Muscle of back (tissue), 13 donors: Measurements from ENCODE around the gene SFT2D2. TPM values are rescaled to one million over a fixed set of nuclear protein-coding genes. Genes with fewer than 3 reads are reported as not detected.
A peak's percentile ranks its signal among the peaks of the same experiment; 100 is the strongest.
"Not testable (repeated sequence)": the region's sequence is repeated elsewhere in the genome, so short reads cannot be mapped to it uniquely, and the experiment has no call there.

Source experiments
- DNase-seq, 3 donors: peaks; one replicate each; pipeline versions ENCODE4 v3.0.0 to v3.0.0-alpha.2; 2013
- long read RNA-seq, 9 donors: transcript quantifications; one replicate each; lab custom pipeline, GENCODE V29; 2026
- polyA plus RNA-seq, 10 donors: library from polyadenylated mRNA; unstranded; fragments of 120-200 nt; gene quantifications; one replicate each; pipeline ENCODE4 v1.2.1, GENCODE V29; 2013; ENCODE audit not compliant: insufficient read length in 10 of 10

Gene SFT2D2
- 10 to 100 TPM in 4 of 10 donors, 1 to 10 TPM in 6; 7.5 to 12.7 (median 9.6) TPM for polyA plus RNA-seq
- long read RNA-seq, donor 1: 0 reads
- long read RNA-seq, donor 2: 0 reads
- long read RNA-seq, donor 3: 0 reads
- long read RNA-seq, donor 4: 0 reads
- long read RNA-seq, donor 5, full-length matches to known transcripts: 3 of 3 reads
- long read RNA-seq, donor 5, partial matches to known transcripts: 0 of 3 reads
- long read RNA-seq, donor 5, other reads (novel, unspliced or antisense): 0 of 3 reads
- long read RNA-seq, donor 6, full-length matches to known transcripts: 2 of 2 reads
- long read RNA-seq, donor 6, partial matches to known transcripts: 0 of 2 reads
- long read RNA-seq, donor 6, other reads (novel, unspliced or antisense): 0 of 2 reads
- long read RNA-seq, donor 7, full-length matches to known transcripts: 2 of 2 reads
- long read RNA-seq, donor 7, partial matches to known transcripts: 0 of 2 reads
- long read RNA-seq, donor 7, other reads (novel, unspliced or antisense): 0 of 2 reads
- long read RNA-seq, donor 8: 0 reads
- long read RNA-seq, donor 9: 0 reads

DNA sequence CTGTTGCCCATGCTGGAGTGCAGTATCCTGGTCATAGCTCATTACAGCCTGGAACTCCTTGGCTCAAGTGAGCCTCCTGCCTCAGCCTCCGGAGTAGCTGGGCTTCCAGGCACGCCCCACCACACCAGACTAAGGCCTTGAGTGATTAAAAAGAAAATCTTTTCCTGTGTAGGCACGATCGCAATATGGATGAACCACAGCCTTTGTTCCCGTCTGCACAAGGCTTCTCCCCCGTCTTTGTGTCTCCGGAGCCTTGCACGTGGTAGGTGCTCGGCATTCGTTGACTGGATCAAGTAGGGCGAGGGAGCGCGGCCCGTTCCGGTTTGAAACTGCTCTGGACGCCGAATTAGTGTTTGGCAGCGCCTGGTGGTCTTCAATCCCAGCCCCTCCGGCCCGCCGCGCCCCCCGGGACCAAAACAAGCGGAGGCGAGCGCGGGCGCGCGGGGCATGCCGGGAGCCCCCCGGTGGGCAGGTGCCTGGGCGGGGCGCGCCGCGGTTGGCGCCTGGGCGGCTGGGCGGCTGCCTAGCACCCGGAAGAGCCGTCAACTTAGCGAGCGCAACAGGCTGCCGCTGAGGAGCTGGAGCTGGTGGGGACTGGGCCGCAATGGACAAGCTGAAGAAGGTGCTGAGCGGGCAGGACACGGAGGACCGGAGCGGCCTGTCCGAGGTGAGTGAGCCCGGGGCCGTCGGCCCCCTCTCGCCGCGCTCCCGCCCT, at the start of gene SFT2D2:
Gene SFT2D2 (plus strand): TSS at position 529 of the 715 bp plus-strand sequence. CDS start 76 bp downstream, at position 605.
- peak; percentile 70 to 93 (median 84) for DNase-seq

DNA sequence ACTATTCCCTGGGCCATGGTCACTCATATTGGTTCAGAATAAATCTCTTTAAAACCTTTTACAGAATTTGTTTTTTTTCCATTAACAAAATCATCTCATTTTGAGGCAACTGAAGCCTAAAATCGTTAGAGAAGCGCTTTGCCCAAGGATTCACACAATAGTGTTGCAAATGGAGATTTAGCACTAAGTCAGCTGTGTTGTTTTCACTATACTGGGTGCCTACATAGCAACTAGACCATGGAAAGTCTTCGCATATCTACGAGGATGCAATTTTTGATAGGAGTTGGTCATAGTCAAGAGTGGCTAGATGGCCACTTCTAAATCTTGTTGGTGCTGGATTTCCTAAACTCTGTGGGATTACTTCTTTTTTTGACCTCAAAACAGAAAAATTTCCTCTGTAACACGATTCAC, 47.6 kb upstream of the SFT2D2 start:
- DNase-seq: no peak

DNA sequence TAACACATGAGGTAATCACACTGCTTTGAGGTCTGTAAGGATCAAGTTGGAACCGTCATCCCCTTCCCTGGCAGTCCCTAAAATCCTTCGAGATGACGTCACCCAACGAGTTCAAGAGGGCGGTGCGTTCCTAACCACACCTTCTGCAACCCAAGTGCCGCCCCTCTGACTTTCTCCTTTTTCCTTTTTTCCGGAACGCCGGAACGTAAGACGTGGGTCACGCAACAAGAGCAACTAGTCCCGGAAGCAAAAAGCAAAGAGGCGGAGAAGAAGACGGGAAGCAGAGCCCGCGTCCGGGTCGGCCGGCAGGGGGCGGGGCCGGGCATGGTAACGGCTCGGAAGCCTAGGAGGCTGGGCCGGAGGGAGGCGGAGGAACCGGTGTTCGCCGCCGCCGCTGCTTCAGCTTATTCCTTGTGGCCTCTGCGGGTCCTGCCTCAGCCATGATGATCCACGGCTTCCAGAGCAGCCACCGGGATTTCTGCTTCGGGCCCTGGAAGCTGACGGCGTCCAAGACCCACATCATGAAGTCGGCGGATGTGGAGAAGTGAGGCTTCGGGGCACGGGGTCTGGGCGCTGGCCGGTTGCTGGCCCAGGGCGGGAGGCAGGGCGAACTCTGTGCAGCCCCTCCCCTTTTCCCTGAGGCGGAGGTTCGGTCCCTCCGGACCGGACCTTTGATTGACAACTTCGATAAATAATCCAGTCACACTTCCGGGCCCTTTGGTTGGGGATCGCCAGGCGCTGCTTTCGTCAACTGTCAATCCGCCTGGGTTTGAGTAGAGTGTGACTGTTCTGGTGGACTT, 47.0 kb upstream of the SFT2D2 start, which contains the start of gene TIPRL:
Gene TIPRL (plus strand): TSS at position 325 of the 800 bp plus-strand sequence. CDS start 116 bp downstream, at position 441.
- DNase-seq: peak; percentile 97 to 99 (median 98)

DNA sequence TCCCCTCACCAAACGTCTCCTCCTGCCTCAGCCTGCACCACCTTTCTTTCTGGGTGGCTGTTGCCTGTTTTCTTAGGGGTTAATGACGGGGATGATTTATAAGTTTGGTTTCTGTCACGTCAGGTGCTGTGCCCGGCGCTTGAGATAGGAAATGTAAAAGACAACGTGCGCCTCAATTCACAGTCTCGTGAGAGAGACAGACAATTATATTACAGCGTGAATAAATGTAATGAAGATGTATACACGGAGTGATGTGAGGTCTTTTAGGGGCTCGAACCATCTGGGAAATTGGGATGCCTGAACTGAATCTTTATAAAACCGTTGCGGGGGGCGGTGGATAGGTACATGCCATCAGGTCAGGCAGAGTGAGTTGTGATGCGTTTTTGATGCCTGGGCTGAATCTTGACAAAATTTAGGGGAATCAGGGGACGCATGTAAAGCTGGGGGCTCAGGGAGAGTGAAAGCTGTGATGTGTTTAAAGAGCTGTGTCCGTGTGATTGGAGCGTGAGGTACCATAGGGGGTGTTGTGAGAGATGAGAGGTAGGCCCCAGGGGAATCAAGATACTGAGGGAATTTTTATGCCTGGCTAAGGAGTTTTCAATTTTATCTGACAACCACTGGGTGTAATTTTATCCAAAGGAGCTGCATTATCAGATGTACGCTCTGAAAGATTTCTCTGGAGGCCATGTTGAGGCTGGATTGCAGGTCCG, 46.2 kb upstream of the SFT2D2 start:
- peak in 2 of 3 donors; percentile 7 to 16 for DNase-seq

DNA sequence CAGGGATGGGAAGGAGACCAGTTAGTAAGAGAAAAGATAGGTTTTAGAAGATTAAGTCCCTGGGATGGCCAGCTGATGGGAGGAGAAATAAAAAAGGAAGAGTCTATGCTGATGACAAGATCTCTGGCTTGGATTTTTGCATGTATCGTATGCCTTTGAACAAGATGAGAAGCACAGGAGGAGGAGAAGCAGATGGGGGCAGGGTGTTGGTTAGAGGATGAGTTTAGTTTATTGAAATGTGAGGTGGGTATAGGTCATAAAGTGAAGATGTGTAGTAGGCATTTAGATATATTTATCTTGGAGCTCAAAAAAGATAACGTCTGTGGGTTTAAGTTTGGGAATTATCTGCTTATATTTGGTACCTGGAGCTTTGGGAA, 45.7 kb upstream of the SFT2D2 start:
- peak in 2 of 3 donors; percentile 6 to 32 for DNase-seq

DNA sequence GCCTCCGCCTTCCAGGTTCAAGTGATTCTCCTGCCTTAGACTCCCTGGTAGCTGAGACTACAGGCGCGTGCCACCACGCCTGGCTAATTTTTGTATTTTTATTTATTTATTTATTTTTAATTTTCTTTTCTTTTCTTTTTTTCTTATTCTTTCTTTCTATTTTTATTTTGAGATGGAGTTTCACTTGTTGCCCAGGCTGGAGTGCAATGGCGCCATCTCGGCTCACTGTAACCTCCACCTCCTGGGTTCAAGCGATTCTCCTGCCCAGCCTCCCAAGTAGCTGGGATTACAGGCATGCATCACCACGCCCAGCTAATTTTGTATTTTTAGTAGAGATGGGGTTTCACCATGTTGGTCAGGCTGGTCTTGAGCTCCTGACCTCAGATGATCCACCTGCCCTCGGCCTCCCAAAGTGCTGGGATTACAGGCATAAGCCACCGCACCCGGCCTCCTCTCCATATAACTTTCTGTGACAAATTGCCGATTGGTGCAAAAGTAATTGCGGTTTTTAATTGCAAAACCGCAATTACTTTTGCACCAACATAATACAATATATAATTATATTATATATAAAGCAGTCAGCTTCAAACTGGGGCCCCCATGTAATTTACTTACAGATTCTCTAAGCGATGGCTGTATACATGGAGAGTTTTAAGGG, 44.6 kb upstream of the SFT2D2 start:
- not testable (repeated sequence) for DNase-seq

DNA sequence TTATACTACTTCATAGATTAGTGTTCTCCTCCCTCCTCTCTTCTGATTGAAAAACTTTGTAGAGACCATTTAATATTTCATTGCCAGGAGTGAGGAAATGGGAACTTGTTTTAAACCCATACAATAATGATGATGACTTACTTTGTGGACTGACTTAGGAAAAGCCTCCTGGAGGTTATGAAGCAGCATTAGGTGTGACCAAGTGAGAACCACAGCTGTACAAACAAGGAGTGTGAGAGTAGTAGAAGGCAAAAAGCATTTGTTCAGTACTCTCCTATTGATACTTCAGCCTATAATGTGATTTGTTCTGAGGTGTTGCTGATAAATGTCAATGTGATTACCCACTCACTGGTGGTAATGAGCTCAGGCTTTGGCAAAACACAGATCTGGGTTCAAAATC, 38.6 kb upstream of the SFT2D2 start:
- no peak for DNase-seq

DNA sequence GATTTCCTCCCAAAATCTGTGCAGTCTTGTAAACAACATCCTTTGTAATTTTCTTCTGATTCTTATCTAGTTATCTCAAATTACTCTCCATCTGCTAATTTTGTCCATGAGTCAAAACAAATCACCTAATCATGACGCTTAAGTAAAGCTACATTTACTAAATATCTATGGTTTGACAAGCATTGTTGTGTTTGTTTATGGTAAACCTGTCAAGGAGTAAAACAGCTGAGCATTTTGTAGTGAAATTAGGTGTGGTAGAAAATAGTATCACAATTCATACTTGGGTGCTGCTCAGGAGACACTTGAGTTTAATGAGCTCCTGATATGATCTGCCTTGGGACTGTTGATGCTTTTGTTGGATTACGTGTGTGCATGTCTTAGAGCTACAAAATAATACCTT, 35.4 kb upstream of the SFT2D2 start:
- DNase-seq: no peak

DNA sequence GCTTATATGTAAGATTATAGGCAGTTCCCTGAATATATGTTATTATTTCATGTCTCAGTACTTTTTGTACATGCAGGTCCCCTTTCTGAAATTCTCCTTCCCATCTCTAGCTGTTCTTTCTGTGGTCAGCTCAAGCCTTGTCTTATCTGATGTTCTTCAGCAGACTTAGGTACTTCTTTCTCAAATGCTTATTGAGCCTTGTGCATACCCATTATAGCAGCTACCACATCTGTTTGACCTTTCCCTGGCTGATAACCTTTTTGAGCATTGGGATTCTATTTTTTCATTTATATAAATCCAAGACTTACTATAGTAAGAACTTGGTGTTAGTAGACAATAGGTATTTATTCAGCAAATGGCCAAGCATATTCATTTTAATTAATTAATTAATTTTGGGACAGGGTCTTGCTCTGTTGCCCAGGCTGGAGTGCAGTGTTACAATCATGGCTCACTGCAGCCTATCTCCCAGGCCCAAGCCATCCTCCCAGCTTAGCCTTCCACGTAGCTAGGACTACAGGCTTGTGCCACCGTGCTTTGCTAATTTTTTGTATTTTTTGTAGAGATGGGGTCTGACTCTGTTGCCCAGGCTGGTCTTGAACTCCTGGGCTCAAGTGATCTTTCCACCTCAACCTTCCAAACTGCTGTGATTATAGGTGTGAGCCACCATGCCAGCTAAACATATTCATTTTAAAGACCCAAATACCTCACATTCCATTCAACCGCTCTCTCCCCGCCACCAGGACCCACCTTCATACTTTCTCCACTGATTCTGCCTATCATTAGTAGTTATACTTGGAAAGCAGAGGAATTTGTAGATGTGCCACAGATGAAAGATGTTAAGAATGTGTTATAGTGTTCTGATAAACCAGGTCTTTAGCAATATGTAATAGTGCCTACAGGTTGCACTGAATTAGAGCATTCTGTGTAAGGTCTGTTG, 30.3 kb upstream of the SFT2D2 start:
- DNase-seq: no peak

DNA sequence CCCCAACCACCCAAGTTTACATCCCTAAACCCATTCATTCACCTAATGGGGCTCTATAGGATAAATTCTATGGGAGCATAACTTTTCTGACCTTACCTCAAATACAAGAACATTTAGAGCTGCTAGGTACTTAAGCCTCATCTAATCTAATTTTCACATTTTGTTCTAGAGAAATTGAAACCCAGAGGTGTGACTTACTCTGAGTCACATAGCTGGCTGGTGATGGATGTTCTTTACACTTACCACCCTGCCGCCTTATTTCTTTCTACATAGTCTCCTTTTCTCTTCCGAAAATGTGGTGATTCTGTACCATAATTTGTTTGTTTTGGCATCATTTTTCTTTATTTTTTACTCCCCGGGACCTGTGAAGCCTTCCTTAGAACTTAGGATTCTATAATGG, 26.7 kb upstream of the SFT2D2 start:
- DNase-seq: no peak

DNA sequence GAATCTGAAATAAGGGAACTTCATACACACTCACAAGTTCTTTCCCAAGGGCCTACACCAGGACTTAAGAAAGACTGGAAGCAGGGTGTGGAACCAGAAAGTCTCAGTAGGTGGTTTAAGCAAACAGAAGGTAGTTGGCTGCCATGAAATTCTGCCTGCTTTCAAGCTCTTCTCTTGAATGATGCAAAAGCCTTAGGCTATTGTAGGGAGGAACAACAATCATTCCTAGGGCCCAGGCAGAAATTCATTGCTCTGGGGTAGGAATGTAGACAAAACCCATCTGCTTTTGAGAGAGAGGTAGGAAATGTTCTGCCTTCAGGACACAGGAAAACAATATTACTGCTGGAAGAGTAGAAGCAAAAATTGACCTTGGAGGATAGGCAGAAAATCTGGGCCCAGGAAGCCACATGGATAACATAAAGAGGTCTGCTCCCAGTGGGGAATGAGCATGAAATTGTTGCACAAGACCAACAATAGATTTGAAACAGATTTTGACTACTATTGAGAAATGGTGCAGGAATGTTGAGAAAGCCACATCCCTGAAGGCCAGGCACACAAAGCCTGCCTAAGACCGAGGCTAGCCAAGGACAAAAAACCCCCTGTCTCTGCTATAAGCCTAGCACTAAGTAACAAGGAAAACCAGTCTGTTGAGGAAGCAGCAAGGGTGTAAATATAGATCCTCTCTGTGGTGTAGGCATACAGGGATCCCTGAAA, 22.7 kb upstream of the SFT2D2 start:
- peak in 2 of 3 donors; percentile 37 to 83 for DNase-seq

DNA sequence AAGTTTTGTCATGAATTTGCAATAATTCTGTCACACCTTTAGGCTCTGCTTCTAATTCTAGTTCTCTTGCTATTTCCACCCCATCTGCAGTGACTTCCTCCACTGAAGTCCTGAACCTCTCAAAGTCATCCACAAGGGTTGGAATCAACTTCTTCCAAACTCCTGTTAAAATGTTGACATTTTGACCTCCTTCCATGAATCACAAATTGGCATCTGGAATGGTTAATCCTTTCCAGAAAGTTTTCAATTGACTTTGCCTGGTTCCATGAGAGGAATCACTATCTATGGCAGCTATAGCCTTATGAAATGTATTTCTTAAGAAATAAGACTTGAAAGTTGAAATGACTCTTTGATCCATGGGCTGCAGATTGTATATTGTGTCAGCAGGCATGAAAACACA, 19.7 kb upstream of the SFT2D2 start:
- no peak for DNase-seq

DNA sequence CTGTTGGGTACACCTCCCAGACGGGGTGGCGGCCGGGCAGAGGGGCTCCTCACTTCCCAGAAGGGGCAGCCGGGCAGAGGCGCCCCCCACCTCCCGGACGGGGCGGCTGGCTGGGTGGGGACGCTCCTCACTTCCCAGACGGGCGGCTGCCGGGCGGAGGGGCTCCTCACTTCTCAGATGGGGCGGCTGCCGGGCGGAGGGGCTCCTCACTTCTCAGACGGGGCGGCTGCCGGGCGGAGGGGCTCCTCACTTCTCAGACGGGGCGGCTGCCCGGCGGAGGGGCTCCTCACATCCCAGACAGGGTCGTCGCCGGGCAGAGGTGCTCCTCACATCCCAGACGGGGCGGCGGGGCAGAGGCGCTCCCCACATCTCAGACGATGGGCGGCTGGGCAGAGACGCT, 18.1 kb upstream of the SFT2D2 start:
- DNase-seq: not testable (repeated sequence)

DNA sequence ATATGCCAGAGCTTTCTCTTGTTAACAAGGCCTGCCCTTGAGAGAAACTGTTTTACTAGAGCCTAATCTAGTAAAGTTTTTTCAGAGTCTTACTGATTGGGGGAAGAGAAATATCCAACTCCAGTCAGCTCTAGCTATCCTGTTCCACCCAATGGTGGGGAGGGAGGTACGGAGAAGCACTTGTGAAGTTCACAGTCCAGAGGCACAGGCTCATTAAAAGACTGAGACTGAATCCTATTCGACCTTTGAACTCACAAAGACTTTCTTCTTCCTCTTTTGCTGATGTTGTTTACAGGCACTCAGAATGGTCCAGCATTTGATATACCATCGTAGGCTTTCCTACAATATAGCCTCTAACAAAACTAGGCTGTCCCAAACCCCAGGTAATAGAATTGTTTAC, 15.5 kb upstream of the SFT2D2 start:
- no peak for DNase-seq

DNA sequence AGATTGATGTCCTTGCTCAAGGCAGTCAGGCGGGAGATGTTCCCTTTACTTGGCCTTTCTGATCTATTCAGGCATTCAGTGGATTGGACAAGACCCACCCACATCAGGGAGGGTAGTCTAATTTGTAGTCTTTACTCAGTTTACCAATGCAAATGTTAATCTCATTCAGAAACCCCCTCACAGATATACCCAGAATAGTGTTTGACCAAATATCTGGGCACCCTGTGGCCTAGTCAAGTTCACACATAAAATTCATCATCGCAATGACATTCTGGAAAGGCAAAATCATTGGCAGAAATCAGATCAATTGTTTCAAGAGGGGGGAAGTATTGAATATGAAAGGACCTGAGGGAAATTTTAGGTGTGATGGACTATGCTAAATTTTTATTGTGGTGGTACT, 12.5 kb upstream of the SFT2D2 start:
- DNase-seq: no peak

DNA sequence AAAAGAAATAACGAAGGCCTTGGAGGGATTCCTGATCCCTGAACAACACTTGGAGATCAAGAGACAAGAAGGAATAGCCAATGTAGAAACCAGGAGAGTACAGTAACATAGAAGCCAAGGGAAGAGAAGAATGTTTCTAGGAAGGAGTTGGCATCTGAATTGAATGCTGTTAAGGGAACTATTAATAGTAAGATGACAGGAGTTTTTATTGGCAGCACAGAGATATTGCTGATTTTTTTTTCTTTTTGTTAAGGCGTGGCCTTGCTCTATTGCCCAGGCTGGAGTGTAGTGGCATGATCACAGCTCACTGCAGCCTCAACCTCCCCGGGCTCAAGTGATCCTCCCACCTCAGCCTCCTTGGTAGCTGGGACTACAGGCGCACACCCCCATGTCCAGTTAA, 9.6 kb upstream of the SFT2D2 start:
- DNase-seq: no peak

DNA sequence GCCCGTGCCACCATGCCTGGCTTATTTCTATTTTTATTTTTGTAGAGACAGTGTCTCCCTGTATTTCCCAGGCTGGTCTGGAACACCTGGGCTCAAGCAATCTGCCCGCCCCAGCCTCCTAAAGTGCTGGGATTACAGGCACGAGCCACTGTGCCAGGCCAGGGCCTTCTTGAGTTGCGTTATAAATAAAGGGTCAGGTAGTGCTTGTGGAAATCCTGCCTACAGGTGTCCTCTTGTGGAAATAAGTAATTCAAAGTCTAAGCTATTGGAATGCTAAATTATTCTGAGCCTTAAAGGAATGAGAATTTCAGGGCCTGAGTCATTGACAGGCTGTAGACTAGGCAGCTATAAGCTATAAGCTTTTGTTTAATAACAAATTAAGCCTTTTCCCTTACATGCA, 8.1 kb upstream of the SFT2D2 start:
- DNase-seq: no peak

DNA sequence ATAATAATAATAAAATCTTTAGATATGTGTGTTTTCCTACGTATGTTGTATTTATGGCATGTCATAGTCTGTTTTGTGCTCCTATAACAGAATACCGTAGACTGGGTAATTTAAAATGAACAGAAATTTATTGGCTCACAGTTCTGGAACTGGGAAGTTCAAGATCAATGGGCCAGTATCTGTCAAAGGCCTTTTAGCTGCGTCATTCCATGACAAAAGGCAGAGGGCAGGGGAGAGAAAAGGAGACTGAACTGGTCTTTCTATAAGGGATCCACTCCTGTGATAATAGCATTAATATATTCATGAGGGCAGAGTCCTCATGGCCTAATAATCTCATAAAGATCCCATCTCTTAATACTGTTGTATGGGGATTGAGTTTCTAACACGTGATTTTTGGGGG, 7.1 kb upstream of the SFT2D2 start:
- DNase-seq: no peak

DNA sequence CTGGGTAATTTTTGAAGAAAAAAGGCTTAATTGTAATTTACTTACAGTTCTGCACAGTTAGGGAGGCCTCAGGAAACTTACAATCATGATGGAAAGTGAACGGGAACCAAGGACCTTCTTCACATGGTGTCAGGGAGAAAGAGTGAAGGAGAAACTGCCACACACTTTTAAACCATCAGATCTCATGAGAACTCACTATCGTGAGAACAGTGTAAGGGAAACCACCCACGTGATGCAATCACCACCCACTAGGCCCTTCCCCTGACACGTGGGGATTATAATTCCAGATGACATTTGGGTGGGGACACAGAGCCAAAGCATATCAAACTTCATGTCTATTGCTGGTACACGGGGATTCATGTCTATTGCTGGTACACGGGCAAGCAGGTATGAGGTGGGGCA, 5.3 kb upstream of the SFT2D2 start:
- DNase-seq: no peak
